ENCODE results near the gene PITRM1.

The PITRM1 gene

GRCh38 chr10:3142146-3142875, 30.3 kb downstream of the PITRM1 start:
- ATAC-seq (ENCODE audit: insufficient read depth, low read depth) (no peak), DNase-seq (no peak)
- Histone ChIP-seq H2AFZ (ENCODE audit: low read depth, low read length) (no peak overlapping the region), H3K27ac (ENCODE audit: low read length) (0 out of 2 replicates have a peak overlapping the region, but pooled peaks have one; percentile 16), H3K4me2 (ENCODE audit: insufficient read depth, low read length) (no peak overlapping the region), H3K4me3 (ENCODE audit: low read depth in 1 of 2, low read length in 2 of 2) (no peak overlapping the region), H3K79me2 (ENCODE audit: insufficient read depth, low read length) (no peaks in the 10 kb centered on the region), H3K9me3 (ENCODE audit: insufficient read depth, low read length, severe bottlenecking) (no peaks in the 10 kb centered on the region), H4K20me1 (ENCODE audit: insufficient read depth, low read length) (peaks cover 10% of the 10 kb centered on the region; the same call in 1 of the 2 replicates), H3K9ac (ENCODE audit: low read depth, low read length) (no peak overlapping the region), H3K27me3 (ENCODE audit: insufficient read depth, low read length, poor library complexity) (no peaks in the 10 kb centered on the region), H3K4me1 (ENCODE audit: insufficient read depth, low read length) (no peaks in the 10 kb centered on the region), H3K36me3 (ENCODE audit: insufficient read depth, low read length) (peaks cover 91% of the 10 kb centered on the region)
- no peak for TF ChIP-seq EZH2 (IDR thresholded peaks at IDR 0.05; ENCODE audit: borderline replicate concordance, low read depth, low read length, severe bottlenecking)
- TF ChIP-seq CTCF (IDR thresholded peaks at IDR 0.05; ENCODE audit: borderline replicate concordance, extremely low read depth, low read length, poor library complexity, severe bottlenecking), result no peak

- H3K4me2 ChIP-seq (ENCODE audit: insufficient read depth, low read length), result no peak overlapping the region
- H3K27me3 ChIP-seq (ENCODE audit: insufficient read depth, low read length, poor library complexity), result no peaks in the 10 kb centered on the region
- TF ChIP-seq CTCF (IDR thresholded peaks at IDR 0.05; ENCODE audit: borderline replicate concordance, extremely low read depth, low read length, poor library complexity, severe bottlenecking) (no peak), EZH2 (IDR thresholded peaks at IDR 0.05; ENCODE audit: borderline replicate concordance, low read depth, low read length, severe bottlenecking) (no peak)
- H3K79me2 ChIP-seq (ENCODE audit: insufficient read depth, low read length), result no peaks in the 10 kb centered on the region
- H3K9ac ChIP-seq (ENCODE audit: low read depth, low read length), result no peak overlapping the region
- H3K9me3 ChIP-seq (ENCODE audit: insufficient read depth, low read length, severe bottlenecking), result no peaks in the 10 kb centered on the region
- H3K36me3 ChIP-seq (ENCODE audit: insufficient read depth, low read length), result peaks cover 92% of the 10 kb centered on the region
- H3K4me1 ChIP-seq (ENCODE audit: insufficient read depth, low read length), result no peaks in the 10 kb centered on the region
- no peak overlapping the region for H2AFZ ChIP-seq (ENCODE audit: low read depth, low read length)
- ATAC-seq (ENCODE audit: insufficient read depth, low read depth) (no peak), DNase-seq (no peak)
- peaks cover 10% of the 10 kb centered on the region; the same call in 1 of the 2 replicates for H4K20me1 ChIP-seq (ENCODE audit: insufficient read depth, low read length)
- H3K4me3 ChIP-seq (ENCODE audit: low read depth in 1 of 2, low read length in 2 of 2), result no peak overlapping the region
- H3K27ac ChIP-seq (ENCODE audit: low read length), result no peak overlapping the region
Observed at GRCh38 chr10:3141351-3142005, 31.1 kb downstream of the PITRM1 start.

GRCh38 chr10:3140280-3140679, 32.3 kb downstream of the PITRM1 start:
- Histone ChIP-seq H3K4me3 (ENCODE audit: low read depth in 1 of 2, low read length in 2 of 2) (no peak overlapping the region), H3K9ac (ENCODE audit: low read depth, low read length) (no peak overlapping the region), H4K20me1 (ENCODE audit: insufficient read depth, low read length) (peaks cover 13% of the 10 kb centered on the region; the same call in 1 of the 2 replicates), H3K36me3 (ENCODE audit: insufficient read depth, low read length) (peaks cover 93% of the 10 kb centered on the region), H2AFZ (ENCODE audit: low read depth, low read length) (no peak overlapping the region), H3K4me1 (ENCODE audit: insufficient read depth, low read length) (no peaks in the 10 kb centered on the region), H3K27ac (ENCODE audit: low read length) (no peak overlapping the region), H3K4me2 (ENCODE audit: insufficient read depth, low read length) (no peak overlapping the region), H3K79me2 (ENCODE audit: insufficient read depth, low read length) (no peaks in the 10 kb centered on the region), H3K27me3 (ENCODE audit: insufficient read depth, low read length, poor library complexity) (no peaks in the 10 kb centered on the region), H3K9me3 (ENCODE audit: insufficient read depth, low read length, severe bottlenecking) (no peaks in the 10 kb centered on the region)
- ATAC-seq (ENCODE audit: insufficient read depth, low read depth) (no peak), DNase-seq (no peak)
- TF ChIP-seq CTCF (IDR thresholded peaks at IDR 0.05; ENCODE audit: borderline replicate concordance, extremely low read depth, low read length, poor library complexity, severe bottlenecking) (no peak), EZH2 (IDR thresholded peaks at IDR 0.05; ENCODE audit: borderline replicate concordance, low read depth, low read length, severe bottlenecking) (no peak)

Measured in DND-41 (cell line).